ENCODE data around the gene GRB7. TPM values are rescaled to one million over a fixed set of nuclear protein-coding genes. Genes with fewer than 3 reads are reported as not detected.

The GRB7 gene
- total RNA-seq, 2 donors from 2014 or later = 3.1 to 3.9 TPM

GRCh38 chr17:39772415-39772814 is 34.7 kb downstream of the GRB7 start:
- Mint-ChIP-seq H3K9me3 (no peaks in the 10 kb centered on the region), H3K36me3 (peaks cover 44 to 59% of the 10 kb centered on the region in 2 donors), H3K27ac (peak overlapping the region; percentile 10 to 95)
- ATAC-seq = no peak
- no peak for DNase-seq (ENCODE audit: low spot score in 2 of 2)

GRCh38 chr17:39772987-39773934 is 35.5 kb downstream of the GRB7 start:
- no peaks in the 10 kb centered on the region for H3K9me3 Mint-ChIP-seq
- ATAC-seq = no peak
- H3K27ac Mint-ChIP-seq = peak overlapping the region; percentile 91 to 95
- H3K36me3 Mint-ChIP-seq = peaks cover 42 to 53% of the 10 kb centered on the region in 2 donors
- DNase-seq (ENCODE audit: low spot score in 2 of 2) = no peak

- Mint-ChIP-seq H3K9me3 (no peaks in the 10 kb centered on the region), H3K36me3 (peaks cover 37 to 45% of the 10 kb centered on the region in 2 donors), H3K27ac (peak overlapping the region; percentile 95 to 96)
- no peak for ATAC-seq
- no peak for DNase-seq (ENCODE audit: low spot score in 2 of 2)
These were observed 36.3 kb downstream of the GRB7 start for GRCh38 chr17:39774047-39774446.

GRCh38 chr17:39775031-39775430 is 37.3 kb downstream of the GRB7 start:
- peak overlapping the region; percentile 58 to 95 for H3K27ac Mint-ChIP-seq
- ATAC-seq (peak in 1 of 2 donors; percentile 12), DNase-seq (ENCODE audit: low spot score in 2 of 2) (no peak)
- peaks cover 35 to 43% of the 10 kb centered on the region in 2 donors for H3K36me3 Mint-ChIP-seq
- H3K9me3 Mint-ChIP-seq = no peaks in the 10 kb centered on the region

GRCh38 chr17:39776252-39776651 is 38.5 kb downstream of the GRB7 start:
- Mint-ChIP-seq H3K9me3 (no peaks in the 10 kb centered on the region), H3K36me3 (peaks cover 32 to 42% of the 10 kb centered on the region in 2 donors), H3K27ac (peak overlapping the region; percentile 94 to 95)
- DNase-seq (ENCODE audit: low spot score in 2 of 2) (no peak), ATAC-seq (peak; percentile 15 to 23)

- H3K27ac Mint-ChIP-seq = peak overlapping the region; percentile 92 to 95
- peaks cover 35 to 38% of the 10 kb centered on the region in 2 donors for H3K36me3 Mint-ChIP-seq
- ATAC-seq (peak; percentile 73 to 93), DNase-seq (ENCODE audit: low spot score in 2 of 2) (no peak)
- H3K9me3 Mint-ChIP-seq = no peaks in the 10 kb centered on the region
These were observed 40.0 kb downstream of the GRB7 start for GRCh38 chr17:39777534-39778365.

GRCh38 chr17:39781031-39781860 is 43.5 kb downstream of the GRB7 start:
- Mint-ChIP-seq H3K36me3 (peaks cover 40 to 42% of the 10 kb centered on the region in 2 donors), H3K9me3 (no peaks in the 10 kb centered on the region), H3K27ac (no peak overlapping the region)
- no peak for ATAC-seq
- no peak for DNase-seq (ENCODE audit: low spot score in 2 of 2)

- H3K9me3 Mint-ChIP-seq = no peaks in the 10 kb centered on the region
- H3K36me3 Mint-ChIP-seq = peaks cover 35 to 37% of the 10 kb centered on the region in 2 donors
- ATAC-seq (no peak), DNase-seq (ENCODE audit: low spot score in 2 of 2) (no peak)
- H3K27ac Mint-ChIP-seq = peak overlapping the region in 1 of 2 donors; percentile 30
These were observed 44.1 kb downstream of the GRB7 start for GRCh38 chr17:39781861-39782213.

GRCh38 chr17:39782481-39782880 is 44.7 kb downstream of the GRB7 start:
- peak overlapping the region in 1 of 2 donors; percentile 30 for H3K27ac Mint-ChIP-seq
- ATAC-seq (no peak), DNase-seq (ENCODE audit: low spot score in 2 of 2) (no peak)
- peaks cover 35 to 43% of the 10 kb centered on the region in 2 donors for H3K36me3 Mint-ChIP-seq
- no peaks in the 10 kb centered on the region for H3K9me3 Mint-ChIP-seq

- Mint-ChIP-seq H3K27ac (no peak overlapping the region), H3K36me3 (peaks cover 40 to 43% of the 10 kb centered on the region in 2 donors), H3K9me3 (peaks cover 0 to 1% of the 10 kb centered on the region in 2 donors)
- ATAC-seq (no peak), DNase-seq (ENCODE audit: low spot score in 2 of 2) (no peak)
These were observed 45.2 kb downstream of the GRB7 start for GRCh38 chr17:39782980-39783379.

GRCh38 chr17:39787041-39787440 is 49.3 kb downstream of the GRB7 start:
- H3K27ac Mint-ChIP-seq = no peak overlapping the region
- no peak for ATAC-seq

GRCh38 chr17:39787743-39788484 is 50.2 kb downstream of the GRB7 start:
- peaks cover 43 to 46% of the 10 kb centered on the region in 2 donors for H3K36me3 Mint-ChIP-seq
- DNase-seq (ENCODE audit: low spot score in 2 of 2) (no peak), ATAC-seq (no peak)
- H3K9me3 Mint-ChIP-seq = peaks cover 0 to 4% of the 10 kb centered on the region in 2 donors
- peak overlapping the region in 1 of 2 donors; percentile 53 for H3K27ac Mint-ChIP-seq

More at GRCh38 chr17:39787041-39787440, 49.3 kb downstream of the GRB7 start:
- peaks cover 0 to 4% of the 10 kb centered on the region in 2 donors for H3K9me3 Mint-ChIP-seq
- no peak for DNase-seq (ENCODE audit: low spot score in 2 of 2)
- peaks cover 51 to 52% of the 10 kb centered on the region in 2 donors for H3K36me3 Mint-ChIP-seq

- Mint-ChIP-seq H3K27ac (peak overlapping the region; percentile 75 to 78), H3K9me3 (peaks cover 0 to 4% of the 10 kb centered on the region in 2 donors), H3K36me3 (peaks cover 23 to 30% of the 10 kb centered on the region in 2 donors)
- DNase-seq (ENCODE audit: low spot score in 2 of 2) (peak in 1 of 2 donors; percentile 55), ATAC-seq (peak; percentile 82 to 91)
These were observed 53.6 kb downstream of the GRB7 start for GRCh38 chr17:39791111-39791992.

- H3K9me3 Mint-ChIP-seq = peaks cover 5 to 12% of the 10 kb centered on the region in 2 donors
- ATAC-seq (peak; percentile 44 to 51), DNase-seq (ENCODE audit: low spot score in 2 of 2) (no peak)
- peaks cover 21 to 26% of the 10 kb centered on the region in 2 donors for H3K36me3 Mint-ChIP-seq
- peak overlapping the region; percentile 44 to 75 for H3K27ac Mint-ChIP-seq
These were observed 54.9 kb downstream of the GRB7 start for GRCh38 chr17:39792526-39793221.

Data from activated naive CD4-positive, alpha-beta T cell treated with anti-CD3 and anti-CD28 coated beads, Interleukin-2, amount 50 U/mL, for 72 hours (primary cell).